Astrocyte of the spinal cord (primary cell): ENCODE data around the gene KIAA0319L.
A peak's percentile ranks its signal among the peaks of the same experiment; 100 is the strongest.

Experiments
- DNase-seq: peaks from one replicate; pipeline ENCODE4 v3.0.0; 2011; ENCODE audit warnings: low read depth, low spot score
- H3K4me3 ChIP-seq: 2 replicates; pipeline ENCODE4 v1.5.1; 2011; ENCODE audit warnings: low read depth, mild to moderate bottlenecking, low read length, moderate library complexity
- in situ Hi-C: cut with HindIII; loops from 2 replicates; pipeline ENCODE4 v1.10.0; 2017; ENCODE audit warnings: low sequenced_read_pairs
- TF ChIP-seq, protein P1 (sequence below): IDR thresholded peaks from 2 replicates; pipeline ENCODE4 v1.5.1; 2012; ENCODE audit warnings: low read depth, mild to moderate bottlenecking, low read length, inconsistent platforms

KIAA0319L gene

DNA sequence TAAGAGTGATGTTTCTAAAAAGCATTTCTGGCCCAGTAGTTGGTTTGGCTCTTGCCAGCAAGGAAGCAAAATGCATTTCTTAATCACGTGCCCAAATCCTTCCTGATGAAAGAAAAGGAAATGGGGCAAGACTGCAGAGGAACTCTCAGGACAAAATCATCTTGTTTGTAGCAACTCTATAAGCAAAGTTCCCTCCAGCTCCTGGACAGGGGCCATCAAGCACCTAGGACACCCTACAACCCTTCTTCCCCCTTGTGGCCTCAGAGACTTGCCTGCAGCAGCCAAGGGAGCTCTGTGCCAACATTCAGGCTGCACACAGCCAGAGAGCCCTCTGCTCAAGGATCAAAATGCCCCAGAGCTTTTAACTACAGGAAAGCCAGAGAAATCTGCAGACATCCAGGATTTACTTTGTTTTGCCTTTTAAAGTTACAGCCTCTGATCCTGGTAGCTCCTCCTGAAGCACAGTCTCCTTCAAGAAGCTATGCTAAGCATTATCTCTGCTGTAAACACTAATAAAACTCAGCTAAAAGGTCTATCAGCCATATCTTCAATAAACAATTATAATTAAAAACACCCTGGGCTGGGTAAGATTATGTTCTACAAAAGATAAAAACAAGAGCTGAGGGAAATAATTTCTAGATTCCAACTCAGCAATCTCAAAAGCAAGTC is 105.0 kb downstream of the KIAA0319L start:
- no peak overlapping the region for H3K4me3 ChIP-seq
- TF ChIP-seq, protein P1, sequence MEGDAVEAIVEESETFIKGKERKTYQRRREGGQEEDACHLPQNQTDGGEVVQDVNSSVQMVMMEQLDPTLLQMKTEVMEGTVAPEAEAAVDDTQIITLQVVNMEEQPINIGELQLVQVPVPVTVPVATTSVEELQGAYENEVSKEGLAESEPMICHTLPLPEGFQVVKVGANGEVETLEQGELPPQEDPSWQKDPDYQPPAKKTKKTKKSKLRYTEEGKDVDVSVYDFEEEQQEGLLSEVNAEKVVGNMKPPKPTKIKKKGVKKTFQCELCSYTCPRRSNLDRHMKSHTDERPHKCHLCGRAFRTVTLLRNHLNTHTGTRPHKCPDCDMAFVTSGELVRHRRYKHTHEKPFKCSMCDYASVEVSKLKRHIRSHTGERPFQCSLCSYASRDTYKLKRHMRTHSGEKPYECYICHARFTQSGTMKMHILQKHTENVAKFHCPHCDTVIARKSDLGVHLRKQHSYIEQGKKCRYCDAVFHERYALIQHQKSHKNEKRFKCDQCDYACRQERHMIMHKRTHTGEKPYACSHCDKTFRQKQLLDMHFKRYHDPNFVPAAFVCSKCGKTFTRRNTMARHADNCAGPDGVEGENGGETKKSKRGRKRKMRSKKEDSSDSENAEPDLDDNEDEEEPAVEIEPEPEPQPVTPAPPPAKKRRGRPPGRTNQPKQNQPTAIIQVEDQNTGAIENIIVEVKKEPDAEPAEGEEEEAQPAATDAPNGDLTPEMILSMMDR: no peak
- DNase-seq: peak; percentile 38
- in situ Hi-C loops: no loop called here

DNA sequence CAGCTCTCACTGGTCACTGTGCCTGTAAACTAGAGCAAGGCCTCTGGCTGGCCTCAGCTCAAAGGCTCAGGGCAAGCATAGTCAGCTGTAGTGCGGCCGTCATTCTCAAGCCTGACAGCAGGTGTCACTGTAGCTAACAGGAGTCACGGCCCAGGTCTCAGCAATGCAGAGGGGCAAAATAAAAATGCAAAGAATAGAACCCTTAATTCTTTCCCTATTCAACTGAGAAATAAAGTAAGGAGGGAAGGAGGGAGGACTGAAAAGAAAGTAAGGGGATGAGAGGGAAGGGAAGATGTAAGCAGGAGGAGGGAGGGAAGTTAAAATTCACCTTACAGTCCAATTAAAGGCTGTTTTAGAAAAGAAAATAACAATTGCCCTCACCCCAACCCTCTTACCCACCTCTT is 106.1 kb downstream of the KIAA0319L start:
- DNase-seq: peak; percentile 76
- TF ChIP-seq, protein P1: peak; percentile 90
- no peak overlapping the region for H3K4me3 ChIP-seq
- in situ Hi-C loops: no loop called here

DNA sequence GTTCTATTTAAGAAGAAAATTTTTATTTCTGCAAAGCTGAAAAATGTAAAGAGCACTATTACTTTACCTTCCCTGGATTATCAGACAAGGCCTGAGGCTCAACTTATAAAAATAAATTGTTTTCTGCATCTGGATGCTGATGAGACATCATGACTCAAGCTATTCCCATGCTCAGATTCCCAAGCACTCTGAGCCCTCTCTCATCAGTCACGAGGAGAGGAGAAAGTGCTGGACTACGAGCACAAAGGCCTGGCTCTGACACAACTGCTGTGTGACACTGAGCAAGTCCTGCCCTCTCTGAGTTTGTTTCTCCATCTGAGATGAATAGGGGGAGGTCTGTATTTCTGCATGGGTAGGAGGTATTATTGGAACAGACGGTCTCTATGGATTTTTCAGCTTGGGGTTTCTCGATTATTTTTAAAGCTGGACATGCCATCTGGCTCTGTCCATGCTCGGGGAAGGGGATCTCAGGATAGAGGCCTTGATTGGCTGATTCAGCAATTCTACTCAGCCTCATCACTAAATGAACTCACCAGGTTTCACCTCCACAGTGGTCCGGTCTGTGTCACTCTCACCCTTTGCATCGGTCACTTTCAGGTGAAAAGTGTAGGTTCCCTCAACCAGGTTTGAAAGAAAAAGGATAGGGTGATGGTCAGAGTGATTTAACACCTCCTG is 107.7 kb downstream of the KIAA0319L start:
- peak; percentile 89 for DNase-seq
- H3K4me3 ChIP-seq: no peak overlapping the region
- TF ChIP-seq, protein P1: no peak
- in situ Hi-C loops: no loop called here

DNA sequence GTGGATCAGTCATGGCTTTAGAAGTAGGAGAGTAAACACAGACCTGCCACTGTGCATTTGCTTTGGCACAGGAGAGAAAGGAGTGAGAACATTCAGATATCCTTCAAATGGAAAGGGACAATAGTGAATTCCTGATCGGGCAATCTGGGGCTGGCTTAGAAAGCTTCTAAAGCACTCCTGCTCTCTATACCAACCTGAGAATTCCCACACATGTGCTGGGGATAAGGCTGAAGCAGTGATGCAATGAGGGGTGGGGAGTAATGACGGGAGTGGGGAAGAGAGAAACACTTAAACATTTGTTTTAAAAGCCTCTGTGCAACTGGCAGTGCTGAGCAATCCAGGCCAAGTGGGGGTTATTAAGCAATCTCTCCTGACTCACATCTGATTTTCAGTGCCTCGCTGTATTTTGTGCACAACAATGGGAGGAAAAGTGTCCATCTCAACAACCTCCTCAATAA is 108.8 kb downstream of the KIAA0319L start:
- DNase-seq: peak; percentile 91
- in situ Hi-C loops: no loop called here
- no peak overlapping the region for H3K4me3 ChIP-seq
- TF ChIP-seq, protein P1: no peak

DNA sequence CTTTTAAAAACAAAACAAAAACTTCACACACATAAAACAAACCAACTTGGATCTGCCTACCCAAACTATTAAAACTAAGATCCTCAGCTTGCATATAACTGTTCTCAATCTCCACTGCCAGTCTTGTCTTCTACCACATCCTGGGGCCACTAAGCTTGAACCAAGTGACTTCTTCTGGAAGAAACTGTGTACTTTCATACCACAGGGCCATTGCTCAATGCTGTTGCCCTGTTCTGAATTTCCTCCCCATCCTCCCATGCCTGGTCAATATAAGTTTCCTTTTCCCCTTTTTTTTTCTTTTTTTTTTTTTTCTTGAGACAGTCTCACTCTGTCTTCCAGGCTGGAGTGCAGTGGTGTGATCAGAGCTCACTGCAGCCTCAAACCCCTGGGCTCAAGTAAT is 109.9 kb downstream of the KIAA0319L start:
- TF ChIP-seq, protein P1: no peak
- in situ Hi-C loops: no loop called here

DNA sequence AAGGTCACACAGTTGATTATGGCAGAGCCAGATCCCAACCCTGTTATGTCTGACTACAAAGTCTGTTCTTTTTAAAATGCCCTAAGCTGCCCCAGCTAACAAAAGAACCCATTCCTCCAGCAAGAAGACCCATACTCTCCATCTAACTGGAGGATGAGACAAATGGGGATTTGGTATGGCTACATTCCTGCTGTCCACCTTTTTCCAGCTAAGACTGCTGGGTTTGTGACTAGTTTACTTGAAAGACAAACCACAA is 112.8 kb downstream of the KIAA0319L start:
- DNase-seq: no peak
- in situ Hi-C loops: no loop called here
- TF ChIP-seq, protein P1: no peak
- H3K4me3 ChIP-seq: no peak overlapping the region

More for the DNA sequence above, 109.9 kb downstream of the KIAA0319L start:
- H3K4me3 ChIP-seq: no peak overlapping the region
- no peak for DNase-seq
